MM.1S (cell line): ENCODE measurements around the gene TOR1A.

Source experiments
- DNase-seq: peaks from one replicate; pipeline ENCODE4 v3.0.0-alpha.2; 2015
- H2AFZ ChIP-seq: fragments of 300-600 bp; sonication (generic); 2 replicates; pipeline ENCODE4 v1.6.0; 2016; ENCODE audit warnings: antibody characterized with exemption, low read length
- H3F3A ChIP-seq: fragments of 300-600 bp; sonication (generic); 2 replicates; pipeline ENCODE4 v1.6.1; 2016; ENCODE audit warnings: mild to moderate bottlenecking, antibody characterized with exemption, low read length, moderate library complexity, mixed read lengths; ENCODE audit not compliant: insufficient read depth
- H3K27ac ChIP-seq: fragments of 300-600 bp; sonication (generic); 2 replicates; pipeline ENCODE4 v1.5.1; 2016; ENCODE audit warnings: mild to moderate bottlenecking, low read length
- H3K27me3 ChIP-seq: fragments of 300-600 bp; sonication (generic); replicated peaks from 2 replicates; pipeline ENCODE4 v1.6.0; 2016; ENCODE audit warnings: low read length; ENCODE audit not compliant: insufficient read depth
- H3K36me3 ChIP-seq: fragments of 300-600 bp; sonication (generic); replicated peaks from 2 replicates; pipeline ENCODE4 v1.6.1; 2016; ENCODE audit warnings: mild to moderate bottlenecking, low read length, mixed read lengths; ENCODE audit not compliant: insufficient read depth
- H3K4me1 ChIP-seq: fragments of 300-600 bp; sonication (generic); 2 replicates; pipeline ENCODE4 v1.6.1; 2016; ENCODE audit warnings: low read length, mixed read lengths
- H3K4me2 ChIP-seq: fragments of 300-600 bp; sonication (generic); 2 replicates; pipeline ENCODE4 v1.6.0; 2016; ENCODE audit warnings: low read depth, low read length
- H3K4me3 ChIP-seq: fragments of 300-600 bp; sonication (generic); 2 replicates; pipeline ENCODE4 v1.5.1; 2016; ENCODE audit warnings: low read length, mixed read lengths
- H3K79me2 ChIP-seq: fragments of 300-600 bp; sonication (generic); 2 replicates; pipeline ENCODE4 v1.6.1; 2016; ENCODE audit warnings: mixed run types, low read length, mixed read lengths
- H3K9ac ChIP-seq: fragments of 300-600 bp; sonication (generic); 2 replicates; pipeline ENCODE4 v1.6.1; 2016; ENCODE audit warnings: low read length, mixed read lengths
- H3K9me2 ChIP-seq: fragments of 300-600 bp; sonication (generic); replicated peaks from 2 replicates; pipeline ENCODE4 v1.6.1; 2016; ENCODE audit warnings: mild to moderate bottlenecking, low read length, mixed read lengths; ENCODE audit not compliant: insufficient read depth
- H3K9me3 ChIP-seq: fragments of 300-600 bp; sonication (generic); replicated peaks from 2 replicates; pipeline ENCODE4 v1.6.1; 2016; ENCODE audit warnings: mild to moderate bottlenecking, low read length, mixed read lengths; ENCODE audit not compliant: insufficient read depth
- H4K20me1 ChIP-seq: fragments of 300-600 bp; sonication (generic); 2 replicates; pipeline ENCODE4 v1.6.1; 2016; ENCODE audit warnings: mild to moderate bottlenecking, low read length, moderate library complexity, mixed read lengths; ENCODE audit not compliant: insufficient read depth
- EZH2 ChIP-seq: fragments of 300-600 bp; sonication (generic); optimal IDR thresholded peaks from 2 replicates; pipeline ENCODE3; 2017; ENCODE audit warnings: low read depth, mild to moderate bottlenecking, antibody characterized with exemption, low read length, mixed read lengths
- EZH2phosphoT487 ChIP-seq: fragments of 300-600 bp; sonication (generic); IDR thresholded peaks from 2 replicates; pipeline ENCODE4 v1.6.1; 2018; ENCODE audit warnings: antibody characterized with exemption, low read length
- TF ChIP-seq, protein P1 (sequence below): fragments of 300-600 bp; sonication (generic); IDR thresholded peaks from 2 replicates; pipeline ENCODE4 v1.5.1; 2016; ENCODE audit warnings: antibody characterized with exemption, low read length, mixed read lengths

The TOR1A gene

DNA sequence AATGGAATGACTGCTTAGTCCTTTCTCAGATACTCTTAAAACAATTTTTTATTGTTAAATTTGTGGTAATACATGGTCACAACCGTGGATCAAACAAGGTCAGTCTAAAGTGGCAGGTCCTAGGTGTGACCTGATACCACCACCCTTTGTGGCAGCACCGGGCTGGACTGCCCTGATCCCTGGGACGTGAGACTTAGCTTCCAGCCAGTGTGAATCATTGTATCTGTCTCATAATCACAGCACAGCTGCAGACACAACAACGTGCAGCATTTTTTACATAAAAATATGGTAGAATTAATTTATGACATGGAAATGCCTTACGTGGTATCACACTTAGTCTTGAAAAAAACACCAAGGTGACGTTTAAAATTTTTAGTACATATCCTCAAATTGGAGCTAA lies 13.1 kb downstream of the TOR1A start:
- no peak overlapping the region for H3K4me3 ChIP-seq
- H3F3A ChIP-seq, result no peaks in the 10 kb centered on the region
- no peak for DNase-seq
- H3K4me1 ChIP-seq, result no peaks in the 10 kb centered on the region
- H3K9me3 ChIP-seq, result no peaks in the 10 kb centered on the region
- no peak overlapping the region for H2AFZ ChIP-seq
- H4K20me1 ChIP-seq, result no peaks in the 10 kb centered on the region
- no peaks in the 10 kb centered on the region for H3K27me3 ChIP-seq
- H3K9ac ChIP-seq, result no peak overlapping the region
- no peaks in the 10 kb centered on the region for H3K79me2 ChIP-seq
- no peak overlapping the region for H3K27ac ChIP-seq
- TF ChIP-seq EZH2phosphoT487 (no peak), EZH2 (no peak)
- TF ChIP-seq, protein P1, sequence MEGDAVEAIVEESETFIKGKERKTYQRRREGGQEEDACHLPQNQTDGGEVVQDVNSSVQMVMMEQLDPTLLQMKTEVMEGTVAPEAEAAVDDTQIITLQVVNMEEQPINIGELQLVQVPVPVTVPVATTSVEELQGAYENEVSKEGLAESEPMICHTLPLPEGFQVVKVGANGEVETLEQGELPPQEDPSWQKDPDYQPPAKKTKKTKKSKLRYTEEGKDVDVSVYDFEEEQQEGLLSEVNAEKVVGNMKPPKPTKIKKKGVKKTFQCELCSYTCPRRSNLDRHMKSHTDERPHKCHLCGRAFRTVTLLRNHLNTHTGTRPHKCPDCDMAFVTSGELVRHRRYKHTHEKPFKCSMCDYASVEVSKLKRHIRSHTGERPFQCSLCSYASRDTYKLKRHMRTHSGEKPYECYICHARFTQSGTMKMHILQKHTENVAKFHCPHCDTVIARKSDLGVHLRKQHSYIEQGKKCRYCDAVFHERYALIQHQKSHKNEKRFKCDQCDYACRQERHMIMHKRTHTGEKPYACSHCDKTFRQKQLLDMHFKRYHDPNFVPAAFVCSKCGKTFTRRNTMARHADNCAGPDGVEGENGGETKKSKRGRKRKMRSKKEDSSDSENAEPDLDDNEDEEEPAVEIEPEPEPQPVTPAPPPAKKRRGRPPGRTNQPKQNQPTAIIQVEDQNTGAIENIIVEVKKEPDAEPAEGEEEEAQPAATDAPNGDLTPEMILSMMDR, result no peak
- H3K9me2 ChIP-seq, result no peaks in the 10 kb centered on the region
- no peak overlapping the region for H3K4me2 ChIP-seq
- peaks cover 4% of the 10 kb centered on the region for H3K36me3 ChIP-seq

DNA sequence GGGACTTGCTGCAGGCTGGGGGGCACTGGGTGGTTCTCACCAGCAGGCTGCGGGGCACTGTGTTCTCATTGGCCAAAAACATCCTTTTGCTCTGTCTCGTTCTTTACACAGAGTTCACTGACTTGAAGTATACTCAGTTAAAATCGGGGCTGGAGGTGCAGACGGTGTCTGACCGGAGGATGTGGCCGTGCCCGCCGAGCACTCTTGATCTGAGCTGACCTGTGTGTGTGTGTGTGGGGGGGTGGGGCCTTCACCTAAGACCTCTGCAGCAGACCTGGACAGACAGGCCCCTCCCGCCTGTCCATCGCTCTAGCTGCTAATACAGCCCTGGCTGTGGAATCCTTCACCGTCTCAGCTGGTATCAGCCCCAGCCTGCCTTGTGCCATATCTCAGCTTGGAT lies 13.8 kb downstream of the TOR1A start:
- H3F3A ChIP-seq, result no peaks in the 10 kb centered on the region
- H3K4me1 ChIP-seq, result no peaks in the 10 kb centered on the region
- DNase-seq, result no peak
- H3K4me2 ChIP-seq, result no peak overlapping the region
- H3K9me2 ChIP-seq, result no peaks in the 10 kb centered on the region
- H3K27ac ChIP-seq, result no peak overlapping the region
- H3K79me2 ChIP-seq, result no peaks in the 10 kb centered on the region
- no peak for TF ChIP-seq EZH2
- TF ChIP-seq, protein P1, result no peak
- H3K4me3 ChIP-seq, result no peak overlapping the region
- no peak overlapping the region for H2AFZ ChIP-seq
- H4K20me1 ChIP-seq, result no peaks in the 10 kb centered on the region
- peaks cover 4% of the 10 kb centered on the region for H3K36me3 ChIP-seq
- H3K9ac ChIP-seq, result no peak overlapping the region
- no peaks in the 10 kb centered on the region for H3K9me3 ChIP-seq
- H3K27me3 ChIP-seq, result no peaks in the 10 kb centered on the region

DNA sequence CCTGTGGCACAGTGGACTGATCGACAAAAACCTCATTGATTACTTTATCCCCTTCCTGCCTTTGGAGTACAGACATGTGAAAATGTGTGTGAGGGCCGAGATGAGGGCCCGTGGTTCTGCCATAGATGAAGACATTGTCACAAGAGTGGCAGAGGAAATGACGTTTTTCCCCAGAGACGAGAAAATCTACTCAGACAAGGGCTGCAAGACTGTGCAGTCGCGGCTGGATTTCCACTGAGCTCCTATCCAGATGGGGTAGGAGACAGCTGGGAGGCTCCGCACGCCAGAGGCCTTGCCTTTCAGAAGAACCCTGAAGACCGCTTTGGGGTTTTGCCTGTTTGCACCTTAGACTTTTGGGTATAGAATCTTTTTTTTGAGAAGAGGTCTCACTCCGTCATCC lies 14.6 kb downstream of the TOR1A start:
- no peaks in the 10 kb centered on the region for H3K9me3 ChIP-seq
- H3K79me2 ChIP-seq, result peaks cover 2% of the 10 kb centered on the region
- H3K9ac ChIP-seq, result no peak overlapping the region
- no peak overlapping the region for H3K27ac ChIP-seq
- no peaks in the 10 kb centered on the region for H3F3A ChIP-seq
- peaks cover 4% of the 10 kb centered on the region for H3K36me3 ChIP-seq
- TF ChIP-seq EZH2 (no peak), EZH2phosphoT487 (no peak)
- TF ChIP-seq, protein P1, result no peak
- H3K27me3 ChIP-seq, result no peaks in the 10 kb centered on the region
- DNase-seq, result no peak
- no peak overlapping the region for H2AFZ ChIP-seq
- H4K20me1 ChIP-seq, result no peaks in the 10 kb centered on the region
- no peak overlapping the region for H3K4me3 ChIP-seq
- no peaks in the 10 kb centered on the region for H3K4me1 ChIP-seq
- no peak overlapping the region for H3K4me2 ChIP-seq
- H3K9me2 ChIP-seq, result no peaks in the 10 kb centered on the region

DNA sequence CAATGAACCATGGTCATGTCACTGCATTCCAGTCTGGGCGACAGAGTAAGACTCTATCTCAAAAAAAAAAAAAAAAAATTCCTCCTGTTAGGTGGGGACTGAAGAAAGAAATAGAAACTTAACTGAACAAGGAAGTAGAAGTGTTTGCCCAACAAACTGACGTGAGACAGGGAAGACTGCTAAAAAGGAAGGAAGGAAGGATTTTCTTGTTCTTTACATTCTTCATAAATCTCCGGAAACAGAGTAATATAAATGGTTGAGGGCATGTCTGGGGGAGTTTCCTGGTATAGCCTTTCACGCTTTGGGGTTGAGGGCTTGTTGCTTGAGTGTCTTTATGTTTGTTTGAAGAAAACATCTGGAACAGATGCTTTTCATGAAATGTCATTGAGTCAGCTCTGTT lies 17.9 kb downstream of the TOR1A start:
- no peaks in the 10 kb centered on the region for H3K36me3 ChIP-seq
- no peak overlapping the region for H3K4me2 ChIP-seq
- H3K9me3 ChIP-seq, result no peaks in the 10 kb centered on the region
- DNase-seq, result no peak
- H3K27ac ChIP-seq, result no peak overlapping the region
- no peaks in the 10 kb centered on the region for H3K9me2 ChIP-seq
- no peak for TF ChIP-seq EZH2
- TF ChIP-seq EZH2phosphoT487, result no peak
- TF ChIP-seq, protein P1, result no peak
- no peak overlapping the region for H3K4me3 ChIP-seq
- no peaks in the 10 kb centered on the region for H3F3A ChIP-seq
- no peaks in the 10 kb centered on the region for H4K20me1 ChIP-seq
- no peak overlapping the region for H2AFZ ChIP-seq
- no peaks in the 10 kb centered on the region for H3K27me3 ChIP-seq
- H3K4me1 ChIP-seq, result peaks cover 5% of the 10 kb centered on the region; the same call in 1 of the 2 replicates
- no peak overlapping the region for H3K9ac ChIP-seq
- peaks cover 11% of the 10 kb centered on the region for H3K79me2 ChIP-seq
